Measurements from ENCODE around the gene CLRN3.
A peak's percentile ranks its signal among the peaks of the same experiment; 100 is the strongest.

The CLRN3 gene

DNA sequence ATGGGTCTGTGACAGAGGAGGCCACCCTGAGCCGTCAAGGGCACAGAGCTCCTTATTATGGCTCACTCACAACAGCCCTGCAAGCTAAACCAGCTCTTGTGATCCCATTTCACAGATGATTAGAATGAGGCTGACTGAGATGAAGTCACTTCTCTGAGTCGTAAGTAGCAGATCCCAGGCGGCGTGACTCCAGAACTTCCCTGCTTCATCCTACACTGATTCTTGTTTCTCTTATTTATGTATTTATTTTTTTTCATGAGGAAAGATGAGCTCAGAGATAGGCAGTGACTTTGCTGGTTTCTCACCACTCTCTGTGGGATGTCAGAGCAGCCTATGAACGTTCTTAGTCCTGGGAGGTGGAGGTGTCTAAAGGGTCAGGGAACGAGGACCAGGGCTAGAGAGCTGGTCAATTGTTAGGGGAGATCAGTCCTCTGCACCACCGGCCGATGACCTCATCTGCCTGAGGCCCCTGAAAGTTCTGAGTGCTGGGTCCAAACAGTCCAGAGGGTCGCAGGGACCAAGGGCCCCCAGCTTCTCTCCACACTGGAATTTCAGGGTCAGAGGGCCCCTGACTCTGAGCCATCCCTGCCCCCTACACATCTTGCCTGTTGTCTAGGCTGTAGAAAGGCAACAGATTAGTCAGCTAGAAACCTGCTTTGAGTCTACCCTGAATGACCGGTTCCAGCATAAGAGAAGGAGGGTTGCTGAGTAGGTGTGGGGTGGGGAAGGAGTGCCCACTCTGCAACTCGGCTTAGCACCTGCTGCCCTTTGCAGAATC is 17.9 kb downstream of the CLRN3 start:
- DNase-seq (ENCODE audit: low spot score), result no peak

DNA sequence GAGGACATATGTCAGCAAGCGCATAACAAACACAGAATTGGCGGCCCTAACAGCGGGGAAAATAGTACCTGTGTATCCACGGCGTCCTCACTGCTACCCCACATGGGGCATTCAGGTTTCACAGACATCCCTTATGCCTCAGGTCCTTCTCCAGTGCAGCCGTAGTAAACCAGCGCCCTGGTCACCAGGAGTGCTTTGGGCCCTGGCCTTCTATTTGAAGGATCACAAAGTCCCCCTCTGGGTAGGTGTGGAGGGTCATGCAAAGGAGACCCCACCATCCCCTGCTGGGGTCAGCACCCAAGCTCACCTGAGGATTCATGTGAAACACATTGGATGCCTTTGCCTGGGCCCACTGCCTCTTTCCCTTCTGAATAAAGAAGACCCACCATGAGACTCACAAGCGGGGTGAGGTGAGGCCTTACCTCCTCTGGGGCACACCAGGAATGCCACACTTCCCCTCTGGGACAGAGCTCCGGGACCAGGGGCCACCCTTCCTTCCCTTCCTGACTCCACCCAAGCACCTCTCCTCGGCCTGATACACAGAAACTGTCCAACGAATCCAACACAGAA is 18.8 kb downstream of the CLRN3 start:
- no peak for DNase-seq (ENCODE audit: low spot score)

- DNase-seq (ENCODE audit: low spot score), result peak; percentile 81
Measured at GRCh38 chr10:127872871-127873600, 19.7 kb downstream of the CLRN3 start.

GRCh38 chr10:127872011-127872761 is 20.6 kb downstream of the CLRN3 start:
- DNase-seq (ENCODE audit: low spot score), result no peak

GRCh38 chr10:127871631-127872010 is 21.1 kb downstream of the CLRN3 start:
- no peak for DNase-seq (ENCODE audit: low spot score)

DNA sequence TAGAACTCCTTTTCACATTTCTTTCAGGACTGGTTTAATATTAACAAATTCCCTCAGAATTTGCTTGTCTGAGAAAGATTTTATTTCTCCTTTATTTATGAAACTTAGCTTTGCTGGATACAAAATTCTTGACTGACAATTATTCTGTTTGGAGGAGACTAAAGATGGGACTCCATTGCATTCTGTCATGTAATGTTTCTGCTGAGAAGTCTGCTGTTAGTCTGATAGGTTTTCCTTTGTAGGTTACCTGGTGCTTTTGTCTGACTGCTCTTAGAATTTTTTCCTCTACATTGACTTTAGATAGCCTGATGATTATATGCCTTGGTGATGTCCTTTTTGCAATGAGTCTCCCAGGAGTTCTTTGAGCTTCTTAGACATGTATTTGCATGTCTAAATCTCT is 23.4 kb downstream of the CLRN3 start:
- DNase-seq (ENCODE audit: low spot score), result no peak

GRCh38 chr10:127867805-127868204 is 24.9 kb downstream of the CLRN3 start:
- no peak for DNase-seq (ENCODE audit: low spot score)

DNA sequence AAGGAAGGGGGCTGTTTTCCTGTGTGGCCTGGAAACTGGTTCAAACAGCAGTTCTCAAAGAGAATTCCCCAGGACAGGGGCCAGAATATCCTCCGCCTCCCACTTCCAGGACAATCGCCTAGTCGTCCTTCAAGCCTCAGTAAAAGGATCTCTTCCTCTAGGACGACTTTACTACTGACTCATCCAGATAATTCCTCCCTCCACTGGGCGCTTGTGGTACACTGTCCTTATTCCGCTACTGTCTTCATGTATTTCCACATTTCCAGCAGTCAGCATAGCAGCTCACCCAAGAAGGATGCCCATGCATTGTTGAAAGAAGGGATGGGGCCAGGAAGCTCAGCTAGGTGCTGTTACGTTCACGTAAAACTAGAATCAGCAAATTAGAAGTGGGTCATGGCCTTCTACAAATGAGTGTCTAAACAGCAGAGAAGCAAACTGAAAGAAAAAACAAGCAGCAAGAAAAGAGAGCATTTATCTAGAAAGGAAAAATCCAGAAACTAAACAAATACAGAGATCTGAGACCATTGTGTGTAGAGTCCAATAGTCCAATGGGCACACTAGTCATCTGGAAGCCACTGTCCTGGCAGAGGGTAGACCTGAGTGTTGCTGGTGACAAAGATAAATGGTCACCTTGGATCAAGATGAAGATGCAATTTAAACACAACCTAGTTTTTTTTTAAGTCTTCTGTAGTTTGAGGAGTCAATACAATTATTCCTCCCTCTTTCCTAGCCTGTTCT is 26.3 kb downstream of the CLRN3 start:
- DNase-seq (ENCODE audit: low spot score), result no peak

DNA sequence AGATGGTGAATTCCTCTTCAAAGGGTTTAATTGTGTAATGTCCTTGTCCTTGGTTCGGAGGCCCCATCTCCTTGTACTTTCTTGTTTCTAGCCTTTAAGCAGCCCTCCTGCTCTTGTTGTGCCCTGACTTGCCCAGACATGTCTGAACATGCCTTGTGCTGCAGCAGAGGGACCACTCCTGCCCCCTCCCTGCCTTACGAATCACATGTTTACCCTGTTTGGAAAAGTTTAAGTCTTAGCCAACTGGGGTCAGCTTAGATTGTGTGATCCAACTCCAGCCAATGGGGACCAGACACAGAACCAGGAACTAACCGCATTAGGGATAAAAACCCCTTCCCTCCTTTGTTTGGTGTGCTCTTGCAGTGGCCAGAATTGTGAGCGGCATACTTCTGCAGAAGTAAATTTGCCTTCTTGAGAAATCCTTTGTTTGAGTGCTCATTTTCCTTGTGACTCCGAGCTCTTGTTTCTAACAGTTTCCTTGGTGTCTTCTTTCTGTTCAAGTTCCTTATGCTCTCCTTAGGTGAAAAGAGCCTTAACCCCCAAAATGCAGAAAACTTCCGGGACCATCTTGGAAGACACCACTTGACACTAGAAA is 29.4 kb downstream of the CLRN3 start:
- no peak for DNase-seq (ENCODE audit: low spot score)

DNA sequence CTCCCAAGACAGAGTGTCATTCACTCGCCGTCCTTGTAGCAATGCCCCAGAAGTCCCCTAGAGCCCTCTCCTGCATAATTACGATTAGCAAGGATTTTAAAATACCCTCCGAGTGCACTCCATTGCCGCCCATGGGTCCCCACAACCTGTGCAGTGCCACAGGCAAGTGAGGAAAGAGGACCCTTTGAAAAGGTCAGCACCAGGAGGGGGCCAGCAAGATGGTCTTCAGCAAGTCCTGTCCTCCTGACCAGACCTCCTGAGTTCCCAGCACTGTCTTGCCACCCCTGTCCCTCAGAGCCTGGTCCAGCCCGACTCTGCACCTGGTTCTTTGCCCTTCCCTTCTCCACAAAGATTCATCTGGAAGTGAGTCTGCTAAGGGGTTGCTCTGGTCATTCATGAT is 32.1 kb downstream of the CLRN3 start:
- no peak for DNase-seq (ENCODE audit: low spot score)

GRCh38 chr10:127855976-127856375 is 36.8 kb downstream of the CLRN3 start:
- no peak for DNase-seq (ENCODE audit: low spot score)

DNA sequence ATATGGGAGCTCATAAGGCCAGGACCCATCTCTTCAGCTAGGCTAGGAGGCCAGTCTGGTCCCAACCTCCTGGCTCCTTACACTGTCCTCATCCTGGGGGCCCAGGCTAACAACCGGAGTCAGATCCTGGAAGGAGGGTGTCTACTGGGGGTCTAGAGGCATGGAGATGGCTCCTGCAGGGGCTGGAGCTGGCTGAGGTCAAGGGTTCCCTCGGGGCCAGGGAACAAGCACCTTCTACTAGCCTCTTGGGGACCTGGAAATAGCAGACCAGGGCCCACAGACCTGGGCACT is 37.2 kb downstream of the CLRN3 start:
- DNase-seq (ENCODE audit: low spot score), result no peak

DNA sequence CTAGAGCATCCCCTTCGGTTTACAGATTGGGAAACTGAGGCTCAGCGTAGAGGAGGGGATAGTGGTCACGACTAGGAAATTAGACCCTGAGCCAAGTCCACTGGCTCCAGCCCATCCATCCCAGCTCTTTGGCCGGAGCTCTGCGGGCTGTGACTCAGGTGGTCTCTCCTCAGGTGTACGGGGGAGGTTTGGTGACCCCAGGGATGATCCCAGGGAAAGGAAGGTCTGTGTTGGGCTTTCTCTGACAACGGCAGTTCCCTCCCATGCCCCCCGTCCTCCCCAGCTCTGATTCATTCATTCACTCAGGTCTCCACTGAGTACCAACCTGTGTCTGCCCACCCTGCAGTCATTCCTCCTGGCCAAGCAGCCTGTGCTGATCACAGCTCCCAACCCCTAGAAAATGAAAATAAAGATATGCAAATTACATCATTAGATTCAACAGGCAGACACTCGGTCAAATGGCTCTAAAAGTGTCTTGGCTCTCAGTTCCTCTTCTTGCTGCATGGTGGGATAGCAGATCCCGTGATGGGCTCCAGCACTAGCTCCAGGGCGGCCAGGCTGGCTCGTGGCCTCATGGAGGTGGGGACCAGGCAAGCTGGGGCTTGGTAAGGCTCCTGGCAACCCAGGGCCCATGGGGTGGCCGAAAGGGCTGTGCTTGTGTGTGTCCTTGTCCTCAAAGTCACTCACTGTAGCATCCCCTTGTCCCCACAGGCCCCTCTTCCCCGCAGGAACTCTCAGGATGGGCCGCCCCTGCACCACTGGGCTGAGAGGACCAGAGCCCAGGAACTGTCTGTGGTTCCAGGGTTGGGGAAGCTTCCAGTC is 37.8 kb downstream of the CLRN3 start:
- DNase-seq (ENCODE audit: low spot score), result no peak

GRCh38 chr10:127853868-127854768 is 38.6 kb downstream of the CLRN3 start:
- peak; percentile 56 for DNase-seq (ENCODE audit: low spot score)

GRCh38 chr10:127852456-127852855 is 40.3 kb downstream of the CLRN3 start:
- no peak for DNase-seq (ENCODE audit: low spot score)

GRCh38 chr10:127851661-127852194 is 41.0 kb downstream of the CLRN3 start:
- no peak for DNase-seq (ENCODE audit: low spot score)

DNA sequence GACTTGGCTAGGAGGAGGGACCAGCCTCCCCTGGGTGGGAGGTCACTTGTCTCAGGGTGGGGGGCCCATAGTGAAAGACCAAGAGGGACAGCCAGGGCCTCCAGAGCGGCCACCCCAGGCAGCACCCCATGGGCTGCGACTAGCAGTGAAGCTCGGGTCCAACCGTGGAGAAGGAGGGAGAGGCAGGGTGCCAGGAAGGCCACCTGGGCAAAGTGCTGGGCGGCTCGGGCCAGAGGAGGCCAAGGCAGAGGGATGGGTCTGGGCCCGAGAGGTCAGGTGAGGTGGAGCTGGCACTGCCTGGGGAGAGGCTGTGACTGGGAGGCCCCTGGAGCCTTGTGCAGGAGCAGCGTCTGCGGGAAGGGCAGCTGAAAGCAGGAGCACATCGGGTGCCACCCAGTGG is 41.8 kb downstream of the CLRN3 start:
- no peak for DNase-seq (ENCODE audit: low spot score)

- DNase-seq (ENCODE audit: low spot score), result no peak
Measured at GRCh38 chr10:127849921-127850320, 42.8 kb downstream of the CLRN3 start.

DNA sequence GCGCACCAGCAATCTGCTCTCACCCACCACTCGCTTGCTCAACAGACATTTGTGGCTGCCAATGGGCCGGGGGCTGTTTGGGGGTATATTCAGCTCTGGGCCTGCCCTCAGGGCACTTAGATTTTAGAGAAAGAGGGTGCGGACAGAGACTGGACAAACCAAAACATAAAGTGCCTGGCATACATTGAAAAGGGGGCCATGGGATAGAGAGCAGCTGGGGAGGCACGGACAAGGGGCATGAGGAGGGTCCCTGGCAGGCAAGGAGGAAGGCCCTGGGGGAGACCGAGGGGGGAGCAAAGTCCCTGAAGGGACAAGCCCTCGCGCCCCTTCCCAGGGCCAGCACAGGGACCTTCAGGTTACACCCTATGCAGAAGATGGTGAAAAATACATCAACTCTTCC is 43.5 kb downstream of the CLRN3 start:
- DNase-seq (ENCODE audit: low spot score), result no peak
